GM18517 (cell line): ENCODE measurements around the gene SERBP1.
"Not testable (repeated sequence)": the region's sequence is repeated elsewhere in the genome, so short reads cannot be mapped to it uniquely, and the experiment has no call there.

Experiments
- ATAC-seq: cut with Tn5 transposase; IDR thresholded peaks from one replicate; pipeline ENCODE4 v1.9.1; 2021; ENCODE audit warnings: mild to moderate bottlenecking, moderate library complexity; ENCODE audit not compliant: unreplicated experiment

Gene SERBP1

DNA sequence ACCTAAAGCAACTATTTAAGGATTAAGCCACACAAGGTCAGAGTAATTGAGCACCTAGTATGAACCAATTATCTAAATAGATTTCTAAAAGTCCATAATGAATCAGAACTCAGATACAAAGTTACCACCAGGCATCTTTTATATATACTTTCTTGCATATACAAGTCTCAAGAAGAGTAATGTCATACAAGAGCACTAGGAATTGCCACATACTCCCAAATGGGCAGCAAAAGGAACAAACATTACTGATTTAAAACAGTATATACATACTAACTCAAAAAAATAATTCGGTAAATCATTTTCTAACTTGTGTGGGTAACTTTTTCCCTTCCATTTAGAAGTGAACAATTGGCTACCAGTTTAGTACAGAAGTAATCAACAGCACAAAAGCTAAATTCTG lies 22.1 kb downstream of the SERBP1 start:
- ATAC-seq, result no peak

DNA sequence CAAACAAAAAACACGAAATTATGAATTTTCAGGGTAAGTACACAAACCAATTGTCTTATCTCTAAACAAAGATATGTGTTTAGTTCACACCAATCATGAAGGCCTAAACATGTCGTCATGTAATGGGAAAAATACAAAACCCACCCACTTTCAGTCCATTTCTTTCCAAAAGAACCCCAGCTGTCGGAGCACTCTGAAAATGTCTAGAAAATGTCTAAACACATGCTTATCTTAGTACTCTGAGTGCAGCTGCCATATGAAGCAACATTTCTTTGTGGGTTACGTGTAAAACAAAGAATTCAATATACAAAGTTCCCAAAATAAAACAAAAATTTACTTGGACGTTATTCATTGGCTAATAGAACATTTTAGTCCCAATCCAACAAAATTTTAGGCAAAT lies 22.7 kb downstream of the SERBP1 start:
- no peak for ATAC-seq

DNA sequence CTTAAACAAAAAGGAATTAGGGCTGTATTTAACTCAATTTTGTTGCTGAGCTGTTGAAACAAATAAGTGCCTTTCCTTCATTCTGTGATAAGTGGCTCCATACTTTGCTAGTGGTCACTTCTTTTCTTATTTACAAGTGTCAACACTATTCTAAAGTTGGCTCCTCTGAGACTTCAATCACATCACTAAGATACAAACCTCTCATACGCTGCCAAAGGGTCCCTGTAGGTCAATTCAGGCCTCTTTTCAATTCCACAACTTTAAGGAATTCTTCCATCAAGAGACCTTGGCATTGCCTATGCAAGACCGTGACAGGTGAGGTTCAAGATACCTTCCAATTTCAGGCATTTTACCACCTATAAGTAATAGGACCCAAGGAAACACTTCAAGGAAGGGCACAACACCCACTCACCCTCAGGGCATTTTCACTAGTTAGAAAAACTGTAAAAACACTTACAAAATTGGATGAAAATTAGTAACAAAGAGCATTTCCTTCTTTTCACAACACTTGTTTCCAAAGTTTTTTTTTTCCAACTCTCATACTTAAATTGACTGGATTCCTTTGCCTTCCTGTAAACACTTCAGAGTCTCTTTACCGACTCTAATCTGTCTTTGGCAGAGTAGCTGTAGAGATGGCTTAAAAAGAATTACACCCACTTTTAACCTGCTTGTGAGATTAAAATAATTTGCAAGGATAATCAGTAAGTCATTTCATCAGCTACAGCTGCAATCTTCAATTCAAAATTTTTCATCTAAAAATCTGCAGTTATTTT lies 24.5 kb downstream of the SERBP1 start:
- no peak for ATAC-seq

DNA sequence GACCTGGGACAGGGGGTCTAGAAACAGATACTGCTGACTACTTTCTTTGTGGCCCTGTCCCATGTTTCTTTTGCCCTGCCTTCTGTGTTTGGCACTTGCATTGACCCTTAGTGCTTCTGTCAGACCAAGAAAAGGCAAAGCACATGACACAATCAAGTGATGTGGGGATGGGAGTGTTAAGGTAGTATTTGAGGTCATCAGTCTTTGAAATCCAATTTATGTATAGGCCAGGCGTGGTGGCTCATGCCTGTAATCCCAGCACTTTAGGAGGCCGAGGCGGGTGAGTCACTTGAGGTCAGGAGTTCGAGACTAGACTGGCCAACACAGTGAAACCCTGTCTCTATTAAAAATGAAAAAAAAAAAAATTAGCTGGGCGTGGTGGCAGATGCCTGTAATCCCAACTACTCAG lies 26.0 kb downstream of the SERBP1 start:
- no peak for ATAC-seq

DNA sequence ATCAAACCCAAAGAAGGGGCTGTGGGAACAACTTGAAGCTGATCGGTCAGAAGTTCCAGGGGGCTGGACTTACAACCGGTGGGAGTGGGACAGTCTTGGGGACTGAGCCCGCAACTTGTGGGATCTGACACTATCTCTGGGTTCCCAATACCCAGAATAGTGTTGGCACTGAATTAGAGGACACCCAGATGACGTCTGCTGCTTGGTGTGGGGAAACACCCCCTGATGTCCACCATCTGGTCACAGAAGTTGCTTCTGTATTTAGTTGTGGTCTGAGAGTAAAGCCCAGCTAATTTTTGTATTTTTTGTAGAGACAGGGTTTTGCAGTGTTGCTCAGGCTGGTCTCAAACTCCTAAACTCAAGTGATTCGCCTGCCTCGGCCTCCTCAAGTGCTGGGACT lies 28.8 kb downstream of the SERBP1 start:
- ATAC-seq, result no peak

DNA sequence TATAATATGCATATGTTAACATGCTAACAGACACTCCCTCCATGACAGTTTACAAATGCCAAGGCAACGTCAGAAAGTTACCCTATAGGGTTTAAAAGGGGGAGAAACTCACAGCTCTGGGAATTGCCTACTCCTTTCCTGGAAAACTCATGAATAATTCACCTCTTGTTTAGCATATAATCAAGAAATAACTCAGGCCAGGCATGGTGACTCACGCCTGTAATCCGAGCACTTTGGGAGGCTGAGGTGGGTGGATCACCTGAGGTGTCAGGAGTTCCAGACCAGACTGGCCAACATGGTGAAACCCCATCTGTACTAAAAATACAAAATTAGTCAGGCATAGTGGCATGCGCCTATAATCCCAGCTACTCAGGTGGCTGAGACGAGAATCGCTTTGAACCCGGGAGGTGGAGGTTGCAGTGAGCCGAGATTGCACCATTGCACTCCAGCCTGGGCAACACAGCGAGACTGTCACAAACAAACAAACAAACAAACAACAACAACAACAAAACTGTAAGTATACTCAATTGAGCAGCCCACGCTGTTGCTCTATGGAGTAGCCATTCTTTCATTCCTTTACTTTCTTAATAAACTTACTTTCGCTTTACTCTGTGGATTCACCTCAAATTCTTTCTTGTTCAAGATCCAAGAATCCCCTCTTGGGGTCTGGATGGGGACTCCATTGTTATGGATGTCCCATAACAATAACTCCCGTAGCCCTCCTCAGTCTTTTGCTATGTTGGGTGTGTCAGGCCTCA lies 30.0 kb downstream of the SERBP1 start:
- ATAC-seq, result not testable (repeated sequence)

DNA sequence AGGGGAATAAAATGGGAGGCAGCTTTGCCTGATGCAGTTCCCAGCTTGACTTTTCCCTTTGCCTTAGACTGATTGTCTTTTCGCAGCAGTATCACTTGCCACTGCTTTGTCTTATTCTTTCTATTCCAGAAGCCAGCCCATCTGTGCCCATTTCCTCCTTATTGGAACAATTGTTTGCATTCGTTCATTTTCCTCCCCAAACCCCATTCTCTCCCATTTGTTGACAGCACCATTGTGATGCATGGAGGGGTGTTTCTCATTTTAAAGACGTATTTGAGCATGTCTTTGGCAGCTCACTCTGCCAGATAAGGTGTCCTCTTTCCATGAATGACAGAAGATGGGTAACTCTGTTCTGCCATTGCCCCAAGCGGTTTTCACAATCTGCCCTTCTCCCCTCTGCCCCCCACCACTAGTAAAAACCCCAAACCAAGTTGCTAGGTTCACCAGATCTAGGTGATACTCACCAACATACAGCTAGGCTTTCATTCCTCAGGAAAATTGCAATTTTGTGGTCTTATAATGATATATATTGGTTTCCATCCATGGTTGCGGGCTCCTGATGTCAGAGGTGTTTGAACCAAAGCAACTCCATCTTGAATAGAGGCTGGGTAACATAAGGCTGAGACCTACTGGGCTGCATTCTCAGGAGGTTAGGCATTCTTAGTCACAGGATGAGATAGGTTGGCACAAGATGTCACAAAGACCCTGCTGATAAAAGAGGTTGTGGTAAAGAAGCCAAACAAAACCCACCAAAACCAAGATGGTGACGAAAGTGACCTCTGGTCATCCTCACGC lies 30.8 kb downstream of the SERBP1 start:
- no peak for ATAC-seq

DNA sequence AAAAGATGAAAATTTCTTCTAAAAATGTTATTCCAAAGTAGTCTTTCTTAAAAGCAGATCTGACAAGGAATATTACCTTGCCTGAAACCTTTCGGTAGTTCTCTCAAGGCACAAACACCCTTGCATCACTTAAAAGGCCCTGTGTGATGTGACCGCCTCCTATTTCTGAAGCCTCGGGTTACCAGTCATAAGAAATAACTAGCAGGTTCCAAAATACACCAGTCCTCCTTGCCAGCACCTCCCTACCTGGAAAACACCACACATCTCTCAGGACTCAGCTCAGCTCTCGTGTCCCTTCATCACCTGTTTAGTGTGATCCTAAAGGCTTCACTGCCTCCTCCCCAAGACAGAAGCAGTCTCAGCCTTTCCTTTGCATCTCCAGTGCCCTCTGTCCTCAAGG lies 35.7 kb downstream of the SERBP1 start:
- no peak for ATAC-seq

DNA sequence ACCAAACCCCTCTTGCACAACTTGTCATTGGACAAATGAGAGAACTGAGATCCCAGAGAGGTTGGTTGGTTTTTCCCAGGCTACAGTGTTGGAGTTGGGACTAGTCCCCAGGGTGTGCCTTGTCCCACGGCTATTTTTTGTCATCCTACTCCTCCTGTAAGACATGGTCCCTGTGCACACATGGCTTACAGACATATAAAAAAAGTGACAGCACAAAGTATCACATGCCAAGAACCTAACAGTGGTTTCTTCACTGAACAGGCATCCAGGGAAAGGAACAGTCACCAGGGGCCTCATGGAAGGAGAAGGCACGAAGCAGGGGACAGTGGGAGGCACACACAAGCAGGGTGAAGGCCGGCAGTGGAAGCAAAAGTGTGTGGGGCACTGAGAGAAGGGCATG lies 36.5 kb downstream of the SERBP1 start:
- no peak for ATAC-seq

DNA sequence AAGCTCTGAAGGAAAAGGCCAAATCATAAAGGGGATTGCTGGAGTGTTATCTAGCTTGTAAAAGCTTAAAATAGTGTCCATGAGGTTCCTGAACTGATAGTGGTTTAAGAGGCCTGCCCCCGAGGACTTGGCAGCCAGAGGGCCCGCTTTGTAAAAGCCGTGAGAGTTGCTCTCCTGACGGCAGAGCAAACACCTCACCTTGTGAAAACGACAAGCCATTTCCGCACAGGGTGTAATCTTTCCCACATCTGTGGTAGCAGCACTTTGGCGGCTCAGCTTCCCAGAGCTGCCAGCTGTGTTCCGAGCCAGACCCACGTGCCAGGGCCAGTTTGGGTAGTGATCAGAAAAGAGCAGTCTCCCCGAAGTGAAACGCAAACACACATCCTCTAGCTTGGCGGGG lies 37.0 kb downstream of the SERBP1 start:
- no peak for ATAC-seq

DNA sequence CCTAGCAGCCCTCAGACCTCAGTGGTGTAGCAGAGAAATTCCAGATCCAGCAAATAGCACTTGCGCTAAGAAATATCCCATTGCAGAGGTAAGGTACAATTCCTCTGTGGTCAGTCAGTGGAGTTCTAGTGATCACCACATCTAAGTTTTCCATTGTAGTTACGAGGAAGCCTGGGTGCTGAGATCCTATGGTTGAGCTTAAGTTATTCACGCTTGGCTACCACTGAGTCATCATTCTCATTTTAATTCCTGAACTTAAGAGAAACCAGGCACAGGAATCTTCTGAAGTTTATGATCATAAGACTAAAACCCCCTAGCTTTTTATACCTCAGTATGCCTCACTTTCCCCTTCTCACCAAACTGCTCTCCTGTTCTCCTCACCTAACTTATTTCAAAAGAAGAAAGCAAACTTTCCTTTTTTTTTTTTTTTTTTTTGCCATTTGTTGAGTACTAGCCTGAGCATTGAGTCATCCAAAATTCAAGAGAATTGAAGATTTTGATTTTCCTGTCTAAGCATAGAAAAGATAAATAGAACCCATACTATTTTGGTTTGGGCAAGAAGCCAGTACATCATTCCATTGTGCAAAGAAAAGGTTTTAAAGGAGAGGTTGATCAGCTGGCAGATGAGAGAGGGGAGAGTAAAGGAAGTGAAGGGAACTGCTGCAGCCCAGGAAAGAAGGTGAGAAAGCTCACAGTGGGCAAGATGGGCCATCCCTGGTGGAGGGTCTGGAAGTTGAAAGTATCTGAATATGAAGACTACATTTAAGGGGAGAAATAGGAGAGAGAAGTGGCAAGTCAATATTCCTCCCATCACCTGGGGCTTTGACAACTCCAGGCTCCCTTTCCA lies 39.9 kb downstream of the SERBP1 start:
- ATAC-seq, result no peak

DNA sequence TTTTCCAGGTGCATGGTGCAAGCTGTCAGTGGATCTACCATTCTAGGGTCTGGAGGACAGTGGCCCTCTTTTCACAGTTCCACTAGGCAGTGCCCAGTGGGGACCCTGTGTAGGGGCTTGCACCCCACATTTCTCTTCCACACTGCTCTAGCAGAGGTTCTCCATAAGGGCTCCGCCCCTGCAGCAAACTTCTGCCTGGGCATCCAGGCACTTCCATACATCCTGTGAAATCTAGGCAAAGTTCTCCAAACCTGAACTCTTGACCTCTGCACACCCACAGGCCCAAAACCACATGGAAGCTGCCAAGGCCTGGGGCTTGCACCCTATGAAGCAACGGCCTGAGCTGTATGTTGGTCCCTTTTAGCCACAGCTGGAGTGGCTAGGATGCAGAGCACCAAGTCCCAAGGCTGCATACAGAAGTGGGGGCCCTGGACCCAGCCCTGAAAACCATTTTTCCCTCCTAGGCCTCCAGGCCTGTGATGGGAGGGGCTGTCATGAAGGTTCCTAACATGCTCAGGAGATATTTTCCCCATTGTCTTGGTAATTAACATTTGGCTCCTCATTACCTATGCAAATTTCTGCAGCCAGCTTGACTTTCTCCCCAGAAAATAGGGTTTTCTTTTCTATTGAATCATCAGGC lies 46.1 kb downstream of the SERBP1 start:
- ATAC-seq, result no peak

DNA sequence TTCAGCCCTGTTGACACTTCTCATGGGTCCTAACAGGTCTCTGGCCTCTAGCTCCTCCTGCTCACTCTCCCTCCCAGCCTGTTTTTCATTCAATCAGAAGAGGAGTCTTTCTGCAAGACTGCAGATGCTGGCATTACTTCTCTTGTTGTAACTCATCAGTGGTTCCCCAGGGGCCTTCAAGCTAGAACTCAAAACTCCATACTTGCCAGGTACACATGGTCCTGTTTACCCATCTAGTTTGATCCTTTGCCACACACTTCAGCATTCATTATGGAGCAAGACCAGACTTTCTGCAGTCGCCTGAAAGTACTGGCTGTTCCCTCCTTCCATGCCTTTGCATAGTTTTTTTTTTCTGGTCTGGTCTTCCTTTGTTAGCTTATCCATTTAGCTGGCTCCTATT lies 47.9 kb downstream of the SERBP1 start:
- no peak for ATAC-seq

DNA sequence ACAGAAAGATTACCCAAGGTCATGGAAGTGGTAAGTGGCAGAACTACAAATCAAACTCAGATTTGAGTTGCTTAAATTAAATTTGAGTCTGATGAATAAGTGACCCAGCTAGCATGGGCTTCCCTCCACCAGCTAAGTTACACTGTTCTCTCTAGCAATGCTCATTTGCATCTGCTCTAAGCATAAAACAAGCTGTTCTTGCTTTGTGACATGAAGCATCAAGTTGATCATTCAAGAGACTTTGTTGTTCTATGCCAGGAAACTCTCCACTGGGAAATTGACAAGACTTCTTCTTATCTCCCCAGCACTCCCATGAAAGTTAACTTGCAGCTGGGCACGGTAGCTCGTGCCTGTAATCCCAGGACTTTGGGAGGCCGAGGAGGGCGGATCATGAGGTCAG lies 49.0 kb downstream of the SERBP1 start:
- no peak for ATAC-seq

DNA sequence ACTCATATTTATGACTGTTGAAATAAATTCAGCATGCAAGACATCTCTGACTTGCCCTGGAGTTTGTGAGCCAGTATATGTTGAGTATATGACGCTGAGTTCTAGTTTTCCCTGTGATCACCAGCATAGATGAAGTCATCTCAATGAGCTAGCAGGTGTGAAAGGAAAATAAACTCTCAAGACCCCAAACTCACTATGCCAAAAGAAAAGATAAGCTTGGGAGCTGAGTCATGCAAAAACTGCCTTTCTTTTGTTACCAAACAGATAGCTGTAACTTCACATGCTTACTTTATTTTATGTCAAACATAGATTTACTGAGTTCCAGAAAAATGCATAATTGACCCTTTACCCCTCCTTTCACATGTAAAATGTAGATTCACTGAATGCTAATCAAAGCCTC lies 52.9 kb downstream of the SERBP1 start:
- ATAC-seq, result no peak

DNA sequence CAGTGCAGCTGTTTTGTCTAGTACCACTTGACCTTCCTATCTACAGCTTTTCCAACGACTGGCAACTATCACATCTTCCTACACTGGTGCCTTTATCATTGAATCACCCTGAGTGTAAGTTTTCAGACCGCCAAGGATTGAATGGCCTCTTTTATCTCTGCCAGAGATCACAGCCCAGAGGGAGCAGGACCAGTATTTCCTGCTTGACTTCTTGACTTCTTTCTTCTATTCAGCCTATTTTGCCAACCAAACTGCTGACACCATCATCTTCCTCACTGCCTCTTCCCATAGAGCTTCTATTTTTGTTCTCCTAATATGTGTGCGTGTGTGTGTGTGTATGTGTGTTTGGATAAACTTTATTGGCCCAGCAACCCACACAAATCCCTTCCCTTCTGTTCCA lies 53.8 kb downstream of the SERBP1 start:
- ATAC-seq, result no peak

DNA sequence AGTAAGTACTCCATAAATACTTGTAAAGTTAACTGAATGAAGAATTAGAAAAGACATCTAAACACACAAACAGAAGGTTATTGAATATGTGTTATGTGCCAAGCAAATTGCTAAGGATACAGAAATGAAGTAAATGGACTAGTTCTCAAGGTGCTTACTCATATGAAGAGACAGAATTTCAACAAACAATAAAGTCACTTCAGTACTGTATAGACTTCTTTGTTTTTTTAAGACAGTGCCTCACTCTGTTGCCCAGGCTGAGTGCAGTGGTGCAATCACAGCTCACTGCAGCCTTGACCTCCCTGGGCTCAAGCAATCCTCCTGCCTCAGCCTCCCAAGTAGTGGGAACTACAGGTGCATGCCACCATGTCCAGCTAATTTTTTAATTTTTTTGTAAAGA lies 57.3 kb downstream of the SERBP1 start:
- ATAC-seq, result no peak

DNA sequence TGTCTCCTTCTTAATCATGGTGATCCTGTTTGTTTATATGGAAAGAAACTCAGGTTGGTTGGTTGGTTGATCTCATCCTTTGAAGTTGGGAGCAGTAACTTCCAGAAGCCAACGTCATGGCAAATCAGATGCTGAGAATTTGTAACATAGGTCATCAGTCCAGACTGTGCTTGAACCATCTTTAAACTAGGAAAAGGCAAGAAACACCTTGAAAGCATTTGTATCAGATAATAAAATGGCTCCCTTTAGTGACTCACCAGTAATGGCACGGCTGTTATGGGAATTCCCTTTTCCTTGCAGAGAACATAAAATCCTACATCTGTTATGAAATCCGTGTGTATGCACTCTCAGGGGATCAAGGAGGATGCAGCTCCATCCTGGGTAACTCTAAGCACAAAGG lies 58.1 kb downstream of the SERBP1 start:
- no peak for ATAC-seq

DNA sequence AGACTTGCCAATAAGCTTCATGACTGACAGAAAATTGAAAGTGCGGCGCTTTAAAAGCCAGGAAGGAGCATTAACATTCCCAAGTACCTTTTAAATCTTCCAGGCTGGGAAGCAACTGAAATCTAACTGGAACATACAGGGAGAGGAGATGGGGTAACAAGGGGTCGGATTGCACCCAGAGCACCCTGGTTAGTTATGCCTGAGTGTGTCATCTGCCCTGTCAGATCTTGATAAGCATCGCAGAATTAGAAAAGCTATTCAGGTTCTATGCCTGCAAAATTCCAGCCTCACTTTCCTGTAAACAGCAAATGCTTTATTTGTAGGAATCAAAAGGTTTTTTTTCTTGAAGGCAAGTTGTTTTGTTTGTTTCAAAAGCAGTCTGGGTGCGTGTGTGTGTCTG lies 58.5 kb downstream of the SERBP1 start:
- no peak for ATAC-seq

DNA sequence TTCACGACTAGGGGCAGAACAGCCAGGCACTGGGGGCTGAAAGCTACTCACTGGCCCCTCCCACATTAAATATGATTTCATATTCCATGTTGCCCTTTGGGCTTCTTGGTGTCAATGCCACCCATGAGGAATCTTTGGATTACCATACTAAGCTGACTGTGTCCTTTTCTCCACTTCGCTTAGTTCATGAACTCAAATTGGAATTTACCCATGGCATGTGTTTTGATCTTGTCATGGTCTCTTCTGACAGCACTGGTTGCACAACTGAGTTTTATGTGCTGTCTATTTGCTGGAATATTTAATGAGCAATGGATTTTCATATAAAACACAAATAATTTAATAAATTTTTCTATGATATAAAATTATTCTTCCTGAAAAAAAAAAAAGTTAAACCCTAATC lies 59.2 kb downstream of the SERBP1 start:
- ATAC-seq, result no peak
